ENCODE results near the gene NOL4L.
A peak's percentile ranks its signal among the peaks of the same experiment; 100 is the strongest.

Gene NOL4L

DNA sequence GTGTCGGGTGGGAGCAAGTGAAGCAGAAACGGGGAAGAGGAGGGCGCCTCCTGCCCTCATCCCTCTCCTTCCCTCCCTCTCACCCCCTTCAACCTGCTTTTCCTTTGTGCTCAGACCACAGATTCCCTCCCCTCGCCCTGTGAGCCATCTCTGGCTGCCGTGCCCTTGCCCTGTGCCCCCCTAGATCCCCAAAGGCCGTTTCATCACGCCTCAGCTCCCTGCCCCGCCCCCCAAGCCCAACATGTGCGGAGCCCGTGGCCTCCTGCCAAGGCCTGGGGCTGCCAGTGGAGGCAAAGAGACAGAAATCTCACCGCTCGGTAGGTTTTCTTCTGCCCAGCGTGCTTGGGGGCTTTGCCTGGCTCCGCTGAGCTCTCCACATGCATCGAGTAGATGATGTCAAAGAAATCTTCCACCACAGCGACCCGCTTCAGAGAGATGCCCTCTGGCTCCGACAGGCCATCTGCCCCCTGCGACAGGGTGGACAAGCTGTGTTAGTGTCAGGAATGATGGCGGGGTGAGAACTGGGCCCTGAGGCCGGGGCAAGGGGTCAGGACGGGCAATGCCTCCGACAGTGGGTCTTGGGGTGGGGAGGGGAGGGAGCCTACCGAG lies 57.6 kb downstream of the NOL4L start:
- FAIRE-seq (no peak), DNase-seq (ENCODE audit: low spot score) (no peak)

- DNase-seq (ENCODE audit: low spot score): no peak
- FAIRE-seq: no peak
Measured at GRCh38 chr20:32527052-32527446, 58.1 kb downstream of the NOL4L start.

DNA sequence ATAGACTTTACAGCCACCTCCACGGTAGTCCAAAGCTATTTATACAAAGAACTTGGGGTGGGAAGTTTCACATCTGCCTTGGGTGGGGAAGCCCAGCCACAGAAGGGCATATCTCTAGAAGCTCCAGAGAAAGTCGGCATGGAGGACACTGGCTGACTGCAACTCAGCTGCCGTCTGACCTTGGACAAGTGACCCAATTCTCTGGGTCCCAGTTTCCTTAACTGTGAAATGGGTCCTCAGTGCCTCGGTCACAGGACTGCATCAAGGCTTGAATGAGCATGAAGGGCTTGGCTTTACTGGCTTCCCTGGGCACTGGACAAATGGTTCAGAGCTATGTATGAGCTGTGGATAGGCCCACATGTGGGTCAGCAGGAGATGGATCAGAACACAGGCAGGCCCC lies 58.6 kb downstream of the NOL4L start:
- DNase-seq (ENCODE audit: low spot score): no peak
- FAIRE-seq: no peak

DNA sequence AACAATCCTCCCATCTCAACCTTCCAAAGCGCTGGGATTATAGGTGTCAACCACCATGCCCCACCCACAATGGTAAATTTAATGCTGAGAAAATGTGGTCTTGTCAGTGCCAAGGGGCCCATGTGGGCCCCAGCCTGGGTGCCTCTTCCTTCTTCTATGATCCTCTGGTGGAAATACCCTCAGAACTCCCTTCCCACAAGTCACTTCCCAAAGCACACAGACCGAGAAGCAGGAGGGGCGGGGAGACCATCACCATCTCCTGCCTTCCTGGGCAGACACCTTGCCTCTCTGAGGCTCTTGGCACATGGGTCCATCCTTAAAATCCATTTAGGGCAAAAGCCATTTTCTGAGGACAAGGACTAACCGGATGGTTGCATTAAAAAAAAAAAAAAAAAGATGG lies 59.0 kb downstream of the NOL4L start:
- FAIRE-seq (no peak), DNase-seq (ENCODE audit: low spot score) (no peak)

DNA sequence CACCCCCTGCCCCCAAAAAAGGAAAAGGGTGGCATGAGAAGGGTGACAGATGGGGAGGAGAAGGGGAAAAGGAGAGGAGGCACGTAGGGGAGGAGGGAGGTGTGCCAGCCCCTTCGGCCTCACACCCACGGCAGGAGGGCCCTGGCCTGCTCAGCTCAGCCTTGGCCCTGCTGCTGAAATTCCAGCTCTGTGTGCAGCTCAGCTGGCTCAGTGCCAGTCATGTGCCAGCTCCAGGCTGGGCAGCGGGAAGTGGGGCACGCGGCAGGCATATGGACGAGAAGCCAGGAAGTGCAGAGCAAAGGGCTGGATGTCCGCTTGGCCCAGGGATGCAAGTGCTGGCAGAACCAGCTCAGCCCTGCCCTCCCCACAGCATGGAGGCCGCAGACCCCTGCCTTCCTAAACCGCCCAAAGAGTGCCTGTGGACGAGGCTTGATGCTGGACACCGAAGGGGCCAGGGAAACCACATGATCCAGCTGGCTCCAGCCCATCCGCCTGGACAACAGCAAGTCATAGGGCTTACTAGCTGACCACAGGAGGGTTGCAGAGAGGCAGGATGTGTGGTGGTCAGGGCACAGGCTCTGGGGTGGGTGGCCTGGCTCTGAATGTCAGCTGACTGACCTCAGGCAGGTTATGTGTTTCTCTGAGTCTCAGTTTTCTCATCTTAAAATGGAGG lies 60.2 kb downstream of the NOL4L start:
- FAIRE-seq (no peak), DNase-seq (ENCODE audit: low spot score) (no peak)

GRCh38 chr20:32523613-32524213 lies 61.4 kb downstream of the NOL4L start:
- FAIRE-seq (no peak), DNase-seq (ENCODE audit: low spot score) (no peak)

GRCh38 chr20:32522776-32523612 lies 62.1 kb downstream of the NOL4L start:
- DNase-seq (ENCODE audit: low spot score): no peak
- no peak for FAIRE-seq

GRCh38 chr20:32522526-32522775 lies 62.7 kb downstream of the NOL4L start:
- DNase-seq (ENCODE audit: low spot score) (no peak), FAIRE-seq (no peak)

GRCh38 chr20:32521780-32522525 lies 63.2 kb downstream of the NOL4L start:
- no peak for FAIRE-seq
- DNase-seq (ENCODE audit: low spot score): peak; percentile 86

DNA sequence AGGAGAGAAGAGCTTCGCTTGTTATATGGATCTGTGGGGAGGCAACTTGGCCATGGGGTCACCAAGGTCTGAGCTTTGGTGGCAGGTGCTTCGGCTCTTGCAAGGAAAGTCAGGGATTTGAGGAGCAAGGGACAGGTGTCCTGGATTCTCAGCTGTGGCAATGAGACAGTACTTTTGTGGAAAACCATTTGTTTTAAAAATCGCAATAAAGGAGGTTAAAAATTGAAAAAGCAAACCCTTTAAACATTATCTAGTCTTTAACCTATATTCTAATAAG lies 64.3 kb downstream of the NOL4L start:
- DNase-seq (ENCODE audit: low spot score): no peak

DNA sequence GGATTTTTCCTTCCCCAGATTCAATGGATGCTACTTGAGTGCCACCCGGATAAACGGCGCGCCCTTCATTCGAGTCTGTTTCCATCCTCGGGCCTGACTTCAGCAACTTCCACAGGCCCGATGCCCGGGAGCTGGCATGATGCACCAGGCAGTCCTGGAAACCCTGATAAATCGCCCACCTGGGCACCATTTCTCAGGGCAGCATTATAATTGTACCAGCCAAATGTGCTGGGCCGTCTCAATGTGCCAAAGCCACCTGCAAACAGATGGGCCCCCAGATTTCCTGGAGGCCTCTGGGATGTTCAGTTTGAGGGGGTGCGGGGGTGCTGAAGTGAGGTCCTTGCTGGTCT lies 65.8 kb downstream of the NOL4L start:
- no peak for FAIRE-seq
- DNase-seq (ENCODE audit: low spot score): no peak

More for the DNA sequence above, 64.3 kb downstream of the NOL4L start:
- FAIRE-seq: no peak

DNA sequence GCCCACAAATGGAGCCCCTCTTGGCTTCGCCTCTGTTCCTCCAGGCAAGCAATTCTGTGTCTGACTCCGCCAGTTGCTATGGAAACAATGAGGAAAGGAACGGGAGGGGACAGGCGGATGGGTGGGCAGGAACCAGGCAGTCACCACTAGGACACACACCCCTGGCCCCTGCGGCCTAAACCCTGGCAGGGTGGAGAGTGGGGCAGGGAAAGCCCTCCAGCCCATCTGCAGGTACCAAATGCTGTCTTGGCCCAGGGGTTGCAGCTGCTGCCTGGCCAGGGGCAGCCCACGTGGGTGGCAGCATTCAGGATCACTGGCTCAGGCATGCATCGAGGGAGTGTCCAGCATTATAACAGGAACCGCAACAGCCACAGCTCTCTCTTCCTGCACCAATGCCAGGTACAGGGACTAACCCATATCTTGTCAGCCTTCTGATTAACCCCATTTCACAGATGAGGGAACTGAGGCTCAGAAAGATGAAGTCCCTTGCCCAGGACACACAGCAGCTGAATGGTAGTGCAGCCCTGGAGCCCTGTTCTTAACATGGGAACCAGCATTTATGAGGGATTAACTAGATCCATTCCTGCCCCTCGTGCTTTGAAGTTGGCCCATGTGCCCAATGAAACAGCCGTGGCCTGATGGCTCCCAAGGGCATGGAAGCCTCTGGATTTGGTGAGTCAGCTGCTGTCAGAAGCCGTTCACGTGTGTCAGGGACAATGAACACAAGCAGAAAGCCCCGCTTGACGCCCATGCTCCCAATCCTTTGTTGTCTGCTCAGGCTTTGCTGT lies 66.3 kb downstream of the NOL4L start:
- no peak for FAIRE-seq
- DNase-seq (ENCODE audit: low spot score): no peak

DNA sequence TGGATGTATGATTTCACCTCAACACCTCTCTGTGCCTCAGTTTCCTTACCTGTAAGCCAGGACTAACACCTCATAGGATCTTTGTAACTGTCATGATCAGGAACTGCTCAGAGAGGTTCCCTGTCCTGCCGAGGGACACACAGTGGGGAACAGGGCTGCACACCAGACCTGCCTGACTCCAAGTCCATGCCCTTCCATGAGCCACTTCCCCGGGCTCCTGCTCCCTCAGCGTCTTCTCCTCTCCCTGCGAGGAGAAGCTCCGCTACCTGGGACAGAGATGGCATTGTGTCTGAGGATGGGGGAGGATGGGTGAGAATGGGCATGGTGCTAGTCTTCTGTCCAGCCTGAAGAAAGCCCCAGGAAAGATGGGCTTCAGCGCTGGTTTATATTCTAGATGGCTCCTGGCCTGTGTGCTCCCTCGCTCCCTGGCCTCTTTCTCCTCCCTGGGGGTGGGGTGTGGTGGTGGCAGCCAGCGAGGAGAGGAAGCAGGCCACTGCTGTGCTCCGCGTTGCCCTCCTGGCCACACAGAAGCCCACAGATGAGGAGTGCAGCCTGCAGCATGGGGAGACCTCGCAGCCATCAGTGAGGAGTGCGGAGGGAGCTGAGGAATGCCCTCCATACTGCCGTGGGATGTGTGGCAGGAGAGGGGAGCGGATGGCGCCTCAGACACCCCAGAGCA lies 67.1 kb downstream of the NOL4L start:
- DNase-seq (ENCODE audit: low spot score): no peak
- FAIRE-seq: no peak

GRCh38 chr20:32517518-32517873 lies 67.6 kb downstream of the NOL4L start:
- DNase-seq (ENCODE audit: low spot score) (no peak), FAIRE-seq (no peak)

DNA sequence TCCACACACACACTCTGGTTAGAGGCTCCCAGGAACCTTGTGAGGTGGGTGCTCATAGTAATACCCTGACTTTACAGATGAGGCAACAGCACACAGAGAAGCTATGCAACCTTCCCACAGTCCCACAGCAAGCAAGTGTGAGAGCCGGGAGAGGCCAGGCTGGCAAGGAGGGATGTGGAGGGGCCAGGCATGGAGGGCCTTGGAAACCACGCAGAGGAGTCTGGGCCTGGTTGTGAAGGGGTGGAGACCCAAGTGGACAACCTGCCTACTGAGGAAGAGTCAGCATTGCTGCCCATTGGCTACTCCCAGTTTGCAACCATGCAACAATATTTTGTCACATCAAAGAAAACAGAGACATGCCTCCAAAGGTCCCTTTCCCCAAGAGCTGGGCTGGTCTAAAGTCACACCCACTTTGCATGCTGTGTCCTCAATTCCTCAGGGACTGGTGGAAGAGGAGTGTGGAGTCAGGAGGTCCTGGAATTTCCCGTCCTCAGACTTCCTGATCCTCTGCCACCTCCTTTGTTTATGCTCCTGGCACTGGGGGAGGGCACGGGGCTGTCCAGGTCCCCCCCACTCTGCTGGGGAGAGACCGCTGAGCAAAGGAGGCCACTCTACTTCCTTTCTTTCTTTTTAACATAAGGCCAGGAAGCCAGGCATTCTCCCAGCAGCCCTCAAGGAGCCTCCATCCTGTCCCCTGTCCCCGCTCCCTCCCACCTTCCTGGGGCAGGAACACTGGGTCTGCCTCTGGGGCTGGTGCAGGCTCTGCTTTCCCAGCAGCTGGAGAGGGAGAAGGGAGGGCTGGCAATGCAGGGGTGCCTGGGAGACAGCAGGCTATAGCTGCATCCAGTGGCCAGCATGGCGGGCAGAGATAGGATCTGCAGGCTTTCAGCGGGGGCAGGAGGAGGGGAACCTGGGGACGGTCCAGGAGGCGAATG lies 68.3 kb downstream of the NOL4L start:
- DNase-seq (ENCODE audit: low spot score) (no peak), FAIRE-seq (no peak)

GRCh38 chr20:32515631-32516101 lies 69.5 kb downstream of the NOL4L start:
- FAIRE-seq (no peak), DNase-seq (ENCODE audit: low spot score) (no peak)

DNA sequence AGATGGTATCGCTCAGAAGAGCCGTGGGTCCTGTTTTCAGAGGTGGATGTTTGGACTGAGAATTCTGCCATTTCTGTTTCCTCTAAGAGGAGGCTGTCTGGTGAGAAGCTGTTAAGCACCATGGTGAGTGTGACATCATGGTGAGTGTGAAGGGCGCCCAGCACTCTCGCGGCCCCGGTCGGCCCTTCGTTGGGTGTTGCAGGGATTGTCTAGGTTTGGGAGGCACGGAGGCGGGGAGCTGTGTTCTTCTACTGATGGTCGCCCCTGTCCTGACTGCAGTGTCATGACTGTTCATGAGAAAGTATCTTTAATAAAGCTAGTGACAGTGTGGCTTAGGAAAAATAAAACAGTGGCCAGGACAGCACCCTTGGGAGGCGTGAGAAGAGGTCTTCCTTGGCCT lies 70.4 kb downstream of the NOL4L start:
- FAIRE-seq: no peak
- no peak for DNase-seq (ENCODE audit: low spot score)

GRCh38 chr20:32513031-32513866 lies 71.9 kb downstream of the NOL4L start:
- FAIRE-seq (no peak), DNase-seq (ENCODE audit: low spot score) (no peak)

- no peak for DNase-seq (ENCODE audit: low spot score)
- no peak for FAIRE-seq
Measured at GRCh38 chr20:32512047-32512385, 73.1 kb downstream of the NOL4L start.

All from urothelium cell line (cell line).